HG03571 (cell line): ENCODE data around the gene TRPV4.

Experiments
- ATAC-seq: cut with Tn5 transposase; IDR thresholded peaks from one replicate; pipeline ENCODE4 v1.9.1; 2021; ENCODE audit not compliant: unreplicated experiment

Gene TRPV4

DNA sequence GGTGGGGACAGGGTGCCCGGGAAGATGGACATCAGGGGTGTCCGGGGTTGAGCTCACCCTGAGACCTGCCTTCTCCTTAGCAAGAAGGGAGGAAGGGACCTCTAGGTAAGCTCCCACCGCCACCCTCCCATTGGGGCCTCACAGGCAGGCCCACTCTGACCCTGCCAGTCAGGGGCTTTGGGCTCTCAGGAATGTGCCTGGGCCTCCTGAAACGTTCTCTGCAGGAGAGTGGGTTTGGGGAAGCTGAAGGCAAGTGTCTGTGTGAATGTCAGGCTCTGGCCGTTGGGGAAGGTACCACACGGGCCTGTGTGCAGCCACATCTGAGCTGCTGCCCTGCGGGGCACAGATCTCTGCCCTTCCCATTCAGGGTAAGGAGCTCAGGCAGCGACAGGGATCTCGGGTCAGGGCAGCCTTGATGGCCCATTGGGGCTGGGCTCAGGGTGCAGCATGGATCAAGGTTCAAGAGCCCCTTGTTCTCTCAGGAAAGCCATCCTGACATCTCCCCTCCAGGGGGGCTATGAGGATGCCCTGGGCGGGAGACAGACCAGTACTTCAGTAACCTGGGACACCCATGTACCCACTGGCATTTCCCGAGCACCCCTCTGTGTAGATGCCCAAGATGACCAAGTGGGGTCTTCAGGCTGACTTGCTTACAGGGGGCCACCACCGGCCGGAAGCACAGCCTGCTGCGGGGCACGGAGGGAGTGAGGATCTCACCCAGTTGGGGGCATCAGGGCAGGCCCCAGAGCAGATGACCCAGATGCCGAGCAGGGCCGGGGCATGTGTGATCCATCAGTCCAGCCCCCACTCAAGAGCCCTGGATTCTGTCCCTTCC lies 89.9 kb downstream of the TRPV4 start:
- ATAC-seq = no peak

DNA sequence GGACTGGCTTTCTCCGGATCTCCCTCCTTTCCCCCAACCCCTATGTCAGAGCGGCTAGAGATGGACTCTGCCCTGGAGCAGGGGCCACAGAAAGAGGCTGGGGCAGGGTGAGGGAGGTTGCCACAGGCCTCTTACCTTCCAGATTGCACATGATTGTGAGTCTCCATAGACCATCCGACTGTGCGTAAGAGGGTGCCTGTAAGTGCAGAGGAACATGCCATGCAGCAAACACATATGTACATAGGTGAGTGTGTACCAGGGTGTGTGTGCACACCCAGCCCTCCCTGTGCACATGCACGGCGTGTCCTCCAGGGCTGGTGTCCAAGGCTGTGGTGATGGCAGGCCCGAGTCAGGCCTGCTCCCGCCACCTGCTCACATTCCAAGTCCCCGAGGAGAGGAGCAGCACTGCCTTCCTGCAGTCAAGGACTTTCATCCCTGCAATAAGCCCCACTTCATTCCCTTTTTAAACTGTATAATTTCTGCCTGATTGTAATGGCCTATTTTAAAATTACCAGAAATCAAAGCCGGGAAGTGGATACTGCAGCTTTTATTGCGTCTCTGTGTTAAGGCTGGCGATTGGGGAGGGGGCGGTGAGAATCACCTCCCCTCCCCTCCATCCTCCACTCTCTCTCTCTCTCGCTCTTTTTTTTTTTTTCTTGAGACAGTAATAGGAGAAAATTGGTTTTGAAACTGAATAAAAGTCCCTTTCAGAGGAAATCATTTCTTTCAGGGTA lies 91.1 kb downstream of the TRPV4 start:
- no peak for ATAC-seq

DNA sequence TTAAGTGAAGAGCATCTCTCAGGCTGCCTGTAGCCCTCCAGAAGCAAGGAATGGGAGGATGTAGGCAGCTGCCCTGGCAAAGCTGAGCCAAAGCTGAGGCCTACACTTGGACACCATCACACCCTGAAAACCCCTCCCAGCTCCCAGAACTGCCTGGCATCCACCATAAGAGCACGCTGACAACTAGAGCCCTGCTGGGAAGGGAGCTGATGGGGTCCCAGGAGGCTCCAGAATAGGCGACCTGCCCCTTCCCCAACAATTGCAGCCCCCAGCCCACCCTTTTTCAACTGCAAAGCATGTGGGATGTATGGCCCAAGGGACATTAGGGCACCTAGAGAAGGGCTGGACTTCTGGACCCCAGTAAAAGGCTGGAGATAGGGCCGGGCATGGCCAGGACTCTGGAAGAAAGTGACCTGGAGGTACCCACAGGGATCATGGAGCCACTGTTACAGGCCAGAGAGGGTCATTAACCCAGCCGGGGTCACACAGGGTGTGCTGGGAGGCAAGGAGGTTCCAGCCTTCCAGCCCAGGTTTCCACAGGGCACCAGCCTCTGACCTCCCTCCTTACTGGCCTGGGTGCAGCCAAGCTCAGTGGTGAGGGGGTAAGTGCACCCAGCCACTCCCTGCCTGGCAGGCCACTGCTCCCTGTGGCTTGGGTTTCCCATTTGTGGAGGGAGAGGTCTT lies 91.8 kb downstream of the TRPV4 start:
- ATAC-seq = no peak

DNA sequence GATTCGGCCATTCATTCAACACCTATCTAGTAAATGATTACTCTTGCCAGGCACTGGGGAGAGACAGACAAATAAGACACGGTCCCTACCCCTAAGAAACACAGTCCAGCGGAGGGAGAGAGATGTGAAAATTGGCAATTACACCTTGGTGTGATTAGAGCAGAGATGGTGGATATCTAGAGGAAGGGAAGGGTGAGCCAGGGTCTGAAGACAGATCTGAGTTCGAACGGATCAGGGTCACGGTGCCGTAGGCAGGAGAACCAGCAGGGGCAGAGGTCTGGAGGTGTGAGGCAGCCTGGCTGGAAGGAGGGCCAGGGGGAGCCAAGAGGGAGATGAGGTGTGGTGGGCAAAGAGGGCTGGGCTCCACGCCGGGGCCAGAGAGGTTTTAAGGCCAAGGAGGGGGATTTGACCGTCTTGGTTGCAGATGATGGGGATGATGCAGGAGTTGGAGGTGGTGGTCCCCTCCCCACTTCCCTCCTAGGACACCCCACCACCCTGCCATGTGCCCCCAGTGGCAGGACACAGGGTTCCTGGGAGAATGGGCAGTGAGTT lies 92.4 kb downstream of the TRPV4 start:
- no peak for ATAC-seq

DNA sequence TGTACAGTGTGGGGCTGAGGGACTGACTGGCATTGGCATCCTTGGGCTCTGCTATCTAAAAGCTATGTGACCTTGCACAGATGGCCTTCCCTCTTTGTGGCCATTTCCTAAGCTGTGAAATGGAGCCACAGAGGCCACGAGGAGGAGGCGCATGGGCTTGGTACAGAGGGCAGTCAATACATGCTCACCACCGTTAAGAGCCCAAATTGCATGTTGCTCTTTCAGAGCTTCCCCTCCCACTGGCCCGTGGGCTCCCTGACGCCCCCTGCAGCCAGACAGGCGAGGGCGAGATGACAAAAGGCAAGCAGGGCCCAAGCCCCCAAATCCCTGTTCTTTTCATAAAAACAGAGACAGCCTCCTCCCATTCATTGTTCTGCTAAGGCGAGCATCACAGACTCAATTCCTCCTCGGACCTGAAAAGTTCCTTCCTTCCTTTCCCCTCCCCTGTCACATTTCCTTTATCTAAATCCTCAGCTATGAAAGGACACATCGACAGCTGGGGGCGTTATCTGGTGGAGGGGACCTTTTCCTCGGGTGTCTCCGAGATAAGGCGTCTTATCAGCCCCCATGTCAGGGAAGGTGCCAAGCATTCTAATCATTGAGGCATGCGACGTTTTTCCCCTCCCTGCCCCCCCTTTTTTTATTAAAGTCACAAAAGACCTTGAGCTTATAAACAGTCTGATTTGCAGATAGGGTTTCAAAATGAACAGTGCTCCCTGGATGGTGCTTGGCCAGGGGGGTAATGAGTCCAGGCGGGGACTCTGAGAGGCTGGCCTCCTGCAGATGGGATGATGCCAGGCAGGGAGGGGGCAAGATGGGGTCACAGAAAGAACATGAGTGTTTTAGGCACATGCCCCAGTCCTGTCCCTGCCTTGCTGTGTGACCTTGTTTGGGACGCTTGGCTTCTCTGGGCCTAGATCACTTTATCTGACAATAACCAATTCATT lies 93.2 kb downstream of the TRPV4 start:
- no peak for ATAC-seq

DNA sequence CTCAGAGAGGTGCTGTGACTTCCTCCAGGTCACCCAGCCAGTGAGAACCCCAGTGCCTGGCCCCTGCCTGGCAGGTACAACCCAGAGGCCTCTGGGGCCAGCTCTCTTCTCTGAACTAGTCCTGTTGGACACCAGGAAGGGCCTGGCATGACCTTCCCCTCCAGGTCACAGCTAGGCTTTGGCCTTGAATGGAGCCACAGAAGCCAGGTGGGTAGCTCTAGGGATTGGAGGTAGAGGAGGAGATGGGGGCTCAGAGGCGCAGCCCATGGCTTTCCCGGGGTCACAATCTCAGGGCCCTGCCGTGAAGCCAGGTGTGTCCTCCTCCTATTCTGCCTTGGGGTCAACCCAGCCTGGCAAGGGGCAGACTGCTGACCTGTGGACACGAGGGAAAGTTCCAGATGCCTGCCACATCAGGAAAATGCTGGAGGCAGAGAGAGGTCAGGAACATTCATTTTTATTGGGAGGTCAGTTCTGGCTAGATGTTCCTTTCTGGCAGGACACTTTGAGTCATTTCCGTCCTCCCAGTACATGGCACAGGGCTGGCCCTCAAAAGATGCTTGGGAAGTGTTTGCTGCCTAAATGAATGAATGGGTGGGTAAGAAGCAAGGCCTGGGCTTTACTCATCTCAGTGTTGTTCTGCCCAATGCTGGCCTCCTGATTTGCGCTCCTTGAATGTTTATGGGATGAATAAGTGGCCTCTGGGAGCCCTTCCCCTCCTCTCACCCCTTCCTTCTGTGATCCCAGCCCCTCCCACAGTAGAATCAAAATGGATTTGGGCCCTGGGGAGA lies 94.1 kb downstream of the TRPV4 start:
- no peak for ATAC-seq

DNA sequence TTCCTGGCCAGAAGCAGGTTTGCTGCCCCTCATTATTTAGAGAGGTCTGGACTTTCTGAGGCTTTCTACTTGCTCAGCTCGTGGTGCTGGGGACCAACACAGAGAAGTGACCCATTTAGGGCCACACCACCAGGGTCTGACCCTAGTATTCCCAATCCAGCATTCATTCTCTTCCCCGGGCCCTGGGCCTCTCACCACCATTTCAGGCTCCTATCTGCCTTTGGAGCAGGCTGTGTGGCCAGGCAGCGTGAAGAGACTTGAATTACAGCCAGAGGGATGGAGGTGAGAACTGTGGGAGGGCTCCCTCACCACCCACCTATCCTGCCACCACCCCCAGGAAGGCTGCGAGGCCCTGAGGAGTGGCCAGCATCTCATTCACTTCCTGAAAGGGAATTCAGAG lies 95.0 kb downstream of the TRPV4 start:
- ATAC-seq = no peak

DNA sequence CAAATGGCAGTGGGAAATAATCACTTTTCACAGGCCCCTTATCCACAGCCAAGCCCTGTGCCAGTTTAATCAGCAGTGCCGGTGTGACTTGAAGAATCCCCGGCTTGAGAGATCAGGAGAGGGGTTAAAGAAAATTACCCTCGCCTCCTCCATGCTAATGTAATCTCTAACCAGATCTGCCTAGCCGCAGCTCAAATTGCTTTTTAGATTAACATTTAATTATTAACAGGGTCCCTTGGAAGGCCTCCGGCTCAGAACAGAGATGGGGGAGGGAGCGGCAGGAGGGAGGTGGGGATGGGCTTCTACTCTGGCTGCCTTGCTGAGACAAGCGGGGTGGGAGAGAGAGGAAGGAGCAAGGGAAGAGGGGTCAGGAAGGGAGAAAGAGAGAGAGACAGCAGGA lies 95.6 kb downstream of the TRPV4 start:
- no peak for ATAC-seq

DNA sequence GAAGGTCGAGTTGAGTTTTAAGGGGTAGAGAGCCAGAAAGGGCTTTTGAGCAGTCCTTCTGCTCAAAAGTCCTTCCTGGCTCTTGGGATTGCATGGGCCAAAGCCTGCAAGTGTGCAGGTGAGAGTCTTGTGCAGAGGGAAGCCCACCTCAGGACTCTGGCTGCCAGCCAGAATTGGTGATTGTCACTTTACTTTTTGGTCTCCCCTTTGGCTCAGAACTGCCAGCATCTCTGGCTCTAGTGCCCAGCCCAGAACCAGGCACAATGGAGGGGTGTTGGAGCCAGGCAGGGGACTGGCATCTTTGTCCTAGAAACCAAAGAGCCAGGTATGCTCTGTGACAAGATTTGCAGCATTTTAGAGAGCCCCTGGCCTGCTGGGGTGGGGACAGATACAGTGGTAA lies 96.1 kb downstream of the TRPV4 start:
- no peak for ATAC-seq

DNA sequence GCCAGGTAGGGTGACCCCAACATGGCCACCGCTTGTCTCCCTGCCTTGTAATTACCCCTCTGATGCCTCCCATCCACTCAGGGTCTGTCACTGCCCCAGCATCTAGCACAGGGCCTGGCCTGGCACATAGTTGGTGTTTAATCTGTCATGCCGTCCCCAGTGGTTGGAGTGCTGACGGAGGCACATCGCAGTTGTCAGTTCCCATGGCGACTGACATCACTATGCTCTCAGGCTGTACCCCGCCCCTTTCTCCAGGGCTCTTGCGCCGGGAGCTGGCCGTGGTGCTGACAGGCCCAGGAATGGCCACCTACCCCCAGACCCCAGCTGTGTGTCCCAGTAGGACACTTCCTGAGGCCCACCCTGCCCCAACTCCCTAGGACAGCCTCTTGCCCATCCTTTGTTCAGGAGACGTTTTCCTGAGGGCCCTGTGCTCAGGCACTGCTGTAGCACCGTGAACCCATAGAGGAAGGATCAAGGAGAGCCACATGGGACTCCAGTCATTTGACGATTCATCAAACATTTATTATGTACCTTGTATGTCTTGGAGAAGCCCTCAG lies 96.6 kb downstream of the TRPV4 start:
- no peak for ATAC-seq

DNA sequence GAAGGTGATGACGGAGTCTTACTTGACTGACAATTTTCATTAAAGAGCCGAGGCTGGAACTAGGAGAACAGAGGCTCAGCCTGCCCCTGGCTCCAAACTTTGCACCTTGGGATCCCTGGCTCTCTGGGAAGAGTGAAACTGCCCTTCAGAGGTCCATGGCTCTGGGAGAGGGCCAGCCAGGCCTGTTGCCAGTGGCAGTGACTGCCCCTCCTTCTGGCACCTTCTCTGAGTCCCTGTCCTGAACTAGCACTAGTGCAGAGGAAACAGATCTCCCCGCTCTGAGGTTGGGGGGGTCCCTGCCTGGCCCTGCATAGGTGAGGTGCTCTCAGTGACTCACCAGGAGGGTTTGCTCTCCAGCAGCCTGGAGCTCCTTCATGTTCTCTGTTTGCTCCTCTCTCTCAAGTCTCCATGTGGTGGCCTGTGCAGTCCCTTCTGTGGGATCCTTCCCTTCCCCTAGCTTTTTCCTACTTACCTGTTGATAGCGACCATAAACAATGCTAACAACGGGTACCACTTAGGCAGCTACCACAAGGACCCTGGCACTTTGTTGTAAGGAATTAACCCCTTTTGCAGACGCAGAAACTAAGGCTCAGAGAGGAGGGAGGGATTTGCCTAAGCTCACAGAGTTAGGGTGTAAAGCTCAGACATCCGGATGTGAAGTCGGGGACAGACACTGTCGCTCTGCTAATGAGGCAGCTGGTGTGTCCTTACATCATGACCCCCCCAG lies 97.2 kb downstream of the TRPV4 start:
- ATAC-seq = no peak

DNA sequence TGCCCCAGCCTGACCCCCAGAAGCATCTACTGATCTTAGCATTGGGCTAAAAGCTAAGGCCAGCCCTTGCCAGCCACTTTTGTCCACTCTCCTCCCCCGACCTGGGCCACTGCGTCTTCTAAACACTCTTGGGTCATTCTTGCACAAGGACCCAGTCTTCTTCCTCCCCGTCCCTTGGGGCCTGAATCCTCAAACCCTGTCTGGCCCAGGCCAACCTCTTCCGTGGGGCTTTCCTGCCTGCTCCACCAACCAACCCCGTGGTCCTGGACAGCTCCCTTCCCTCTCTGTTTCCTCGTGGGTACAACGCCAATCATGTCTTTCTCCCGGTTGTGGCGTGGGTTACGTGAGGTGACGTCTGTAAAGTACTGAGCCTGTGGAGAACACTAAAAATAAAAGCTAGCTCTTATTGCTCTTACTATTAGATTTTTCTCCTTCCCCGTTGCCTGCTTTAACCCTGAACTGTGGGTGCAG lies 98.1 kb downstream of the TRPV4 start:
- no peak for ATAC-seq

DNA sequence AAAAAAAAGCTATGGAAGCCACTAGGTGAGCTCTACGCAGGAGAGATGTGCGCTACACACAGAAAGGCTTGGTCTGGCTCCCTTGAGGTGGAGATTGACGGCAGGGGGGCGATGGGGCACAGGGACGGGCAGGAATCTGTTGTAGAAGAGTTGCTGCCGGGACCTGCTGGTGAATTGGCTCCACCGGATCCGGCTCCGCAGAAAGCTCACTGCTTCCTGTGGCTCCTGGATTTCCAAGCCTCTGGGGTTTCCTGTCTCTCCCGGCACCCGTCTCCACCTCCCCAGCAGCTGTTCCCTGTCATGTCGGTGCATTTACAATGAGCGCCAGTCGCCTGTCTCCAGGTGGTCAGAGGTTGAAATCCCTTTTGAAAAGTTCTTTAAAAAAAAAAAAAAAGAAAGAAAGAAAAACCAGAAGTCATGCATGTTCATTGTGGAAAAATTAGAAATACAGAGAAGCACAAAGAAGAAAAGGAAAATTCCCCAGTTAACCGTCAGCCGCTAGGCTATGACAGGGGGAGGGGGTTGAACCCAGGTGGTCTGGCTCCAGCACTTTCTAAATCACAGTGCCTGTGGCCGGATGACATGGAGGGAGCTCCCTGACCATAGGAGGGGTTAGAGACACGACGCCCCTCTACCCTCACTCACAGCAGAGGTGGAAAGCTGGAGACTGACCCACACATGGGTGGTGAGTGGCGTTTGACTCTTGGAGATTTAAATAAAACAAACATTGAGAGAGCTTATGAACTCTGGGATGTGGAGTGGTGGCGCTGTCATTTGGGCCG lies 98.8 kb downstream of the TRPV4 start:
- no peak for ATAC-seq
